GM12878 (cell line): ENCODE results near the gene KEL. TPM values are rescaled to one million over a fixed set of nuclear protein-coding genes. Genes with fewer than 3 reads are reported as not detected.
"Not testable (repeated sequence)": the region's sequence is repeated elsewhere in the genome, so short reads cannot be mapped to it uniquely, and the experiment has no call there.

ENCODE experiments used
- ATAC-seq: fragments of 200-7000 bp; cut with Tn5 transposase; 3 replicates; pipeline ENCODE4 v1.9.1; 2020; ENCODE audit warnings: mild to moderate bottlenecking, moderate library complexity
- BruUV-seq: library from RNA; stranded (reverse); fragments of 400-500 nt; replicated peaks from 2 replicates; lab custom pipeline; 2021; lab: Mats Ljungman, UMichigan
- CTCF ChIA-PET: fragments of 300-600 bp; sonication (Branson Sonifier 250); formaldehyde crosslinking; extraction: SDS; loops from one replicate; lab custom pipeline; 2021; ENCODE audit warnings: inconsistent platforms; lab: Yijun Ruan, JAX
- POLR2A ChIA-PET: fragments of 350-600 bp; formaldehyde crosslinking; extraction: SDS; loops from one replicate; lab custom pipeline; 2021; ENCODE audit warnings: inconsistent platforms; lab: Charles Lee
- RAD21 ChIA-PET: fragments of 300-600 bp; sonication (Branson Sonifier 250); formaldehyde crosslinking; loops from one replicate; lab custom pipeline; 2023; ENCODE audit warnings: antibody characterized with exemption; ENCODE audit not compliant: unreplicated experiment; lab: Charles Lee
- SMC1A ChIA-PET: fragments of 300-600 bp; sonication (Branson Sonifier 250); formaldehyde crosslinking; loops from one replicate; lab custom pipeline; 2023; ENCODE audit not compliant: unreplicated experiment, uncharacterized antibody; lab: Charles Lee
- DNase-seq: peaks from one replicate; pipeline ENCODE4 v3.0.0-alpha.2; 2011; ENCODE audit warnings: low read depth, low spot score
- FAIRE-seq: peaks from 3 replicates; lab custom pipeline; 2011; peaks lifted over from hg19 to GRCh38; lab: Jason Lieb, UNC
- H2AFZ ChIP-seq: 2 replicates; pipeline ENCODE4 v1.6.0; 2011; ENCODE audit warnings: low read depth, low read length, control low read depth; ENCODE audit not compliant: control insufficient read depth
- H3K27ac ChIP-seq: 2 replicates; pipeline ENCODE4 v1.5.1; 2011; ENCODE audit warnings: control low read depth; ENCODE audit not compliant: control insufficient read depth, insufficient read depth
- H3K27me3 ChIP-seq, 2 experiments: replicated peaks in 1 of 2; 2 replicates each; pipeline versions ENCODE4 v1.6.0 to v1.6.1; 2011; ENCODE audit warnings: low read length in 1 of 2; ENCODE audit not compliant: control insufficient read depth in 2 of 2, insufficient read depth in 2 of 2
- H3K36me3 ChIP-seq, 2 experiments: 2 replicates each; pipeline ENCODE4 v1.5.1; 2011; ENCODE audit warnings: low read length in 1 of 2; ENCODE audit not compliant: control insufficient read depth in 2 of 2, insufficient read depth in 2 of 2
- H3K4me1 ChIP-seq: 2 replicates; pipeline ENCODE4 v1.6.1; 2011; ENCODE audit warnings: mild to moderate bottlenecking, low read length, moderate library complexity, mixed read lengths; ENCODE audit not compliant: control insufficient read depth, insufficient read depth
- H3K4me2 ChIP-seq: 2 replicates; pipeline ENCODE4 v1.6.0; 2011; ENCODE audit warnings: control low read depth; ENCODE audit not compliant: control insufficient read depth, insufficient read depth
- H3K4me3 ChIP-seq: fragments of 200-600 bp; sonication (generic); 2 replicates; pipeline ENCODE4 v1.5.1; 2016
- H3K79me2 ChIP-seq: 2 replicates; pipeline ENCODE4 v1.6.0; 2011; ENCODE audit warnings: low read length; ENCODE audit not compliant: control insufficient read depth, insufficient read depth
- H3K9ac ChIP-seq: 2 replicates; pipeline ENCODE4 v1.8.0; 2011; ENCODE audit warnings: low read length, control low read depth, mixed read lengths; ENCODE audit not compliant: control insufficient read depth, insufficient read depth
- H3K9me3 ChIP-seq: replicated peaks from 3 replicates; pipeline ENCODE4 v1.5.1; 2011; ENCODE audit warnings: mild to moderate bottlenecking, low read length; ENCODE audit not compliant: control insufficient read depth, insufficient read depth
- H4K20me1 ChIP-seq: 2 replicates; pipeline ENCODE4 v1.6.0; 2011; ENCODE audit not compliant: control insufficient read depth, insufficient read depth
- ATF2 ChIP-seq: IDR thresholded peaks from 2 replicates; pipeline ENCODE4 v1.6.1; 2012; ENCODE audit warnings: low read length, inconsistent platforms
- CBX5 ChIP-seq: sonication (generic); IDR thresholded peaks from 2 replicates; pipeline ENCODE4 v1.6.1; 2016; ENCODE audit warnings: low read depth, moderate library complexity, mild to moderate bottlenecking, inconsistent platforms
- DPF2 ChIP-seq: fragments of 450-650 bp; IDR thresholded peaks from 2 replicates; pipeline ENCODE4 v1.6.1; 2017; ENCODE audit warnings: mild to moderate bottlenecking
- HDAC2 ChIP-seq: fragments of 200-600 bp; sonication (generic); IDR thresholded peaks from 2 replicates; pipeline ENCODE4 v1.6.1; 2017
- IRF3 ChIP-seq: fragments of 450-650 bp; IDR thresholded peaks from 2 replicates; pipeline ENCODE4 v1.6.1; 2014; ENCODE audit warnings: mild to moderate bottlenecking
- KDM1A ChIP-seq: fragments of 200-600 bp; sonication (generic); IDR thresholded peaks from 2 replicates; pipeline ENCODE4 v1.6.1; 2016; ENCODE audit warnings: borderline replicate concordance
- LARP7 ChIP-seq: fragments of 450-650 bp; IDR thresholded peaks from 2 replicates; pipeline ENCODE4 v1.6.1; 2017; ENCODE audit warnings: mild to moderate bottlenecking
- RAD21 ChIP-seq: IDR thresholded peaks from 2 replicates; pipeline ENCODE4 v1.6.1; 2011; ENCODE audit warnings: mild to moderate bottlenecking, low read depth, low read length, moderate library complexity; ENCODE audit not compliant: insufficient read depth
- SKIL ChIP-seq: fragments of 450-650 bp; IDR thresholded peaks from 2 replicates; pipeline ENCODE4 v1.6.1; 2017; ENCODE audit warnings: mild to moderate bottlenecking, low read depth, inconsistent platforms; ENCODE audit not compliant: poor library complexity, severe bottlenecking
- SMARCA5 ChIP-seq: fragments of 450-650 bp; IDR thresholded peaks from 2 replicates; pipeline ENCODE4 v1.6.1; 2017; ENCODE audit warnings: mild to moderate bottlenecking
- STAT3 ChIP-seq: IDR thresholded peaks from 2 replicates; pipeline ENCODE4 v1.6.1; 2011; ENCODE audit warnings: low read depth, low read length, improper control_type of control experiment
- WRNIP1 ChIP-seq: IDR thresholded peaks from 2 replicates; pipeline ENCODE4 v1.6.1; 2011; ENCODE audit warnings: low read depth, low read length, improper control_type of control experiment, borderline replicate concordance
- ZNF207 ChIP-seq: fragments of 450-650 bp; IDR thresholded peaks from 2 replicates; pipeline ENCODE4 v1.6.1; 2014; ENCODE audit warnings: antibody characterized with exemption, mild to moderate bottlenecking, borderline replicate concordance
- ZZZ3 ChIP-seq: IDR thresholded peaks from 2 replicates; pipeline ENCODE4 v1.6.1; 2011; ENCODE audit warnings: low read depth; ENCODE audit not compliant: control insufficient read depth, insufficient read length
- WGBS: methylation state at CpG from one replicate; pipeline ENCODE4 v1.1.6; 2016; ENCODE audit warnings: low lambda C conversion rate; ENCODE audit not compliant: insufficient replicate concordance, insufficient coverage; ENCODE audit errors: missing lambda C conversion rate; 5-methylcytosine and 5-hydroxymethylcytosine counted together
- in situ Hi-C: fragments of 300-500 bp; cut with MboI; formaldehyde crosslinking; loops from 9 replicates; pipeline ENCODE4 v1.14.3; 2018; ENCODE audit warnings: mixed read lengths
- intact Hi-C: fragments of 100-400 bp; cut with micrococcal nuclease; formaldehyde crosslinking; loops from one replicate; pipeline ENCODE4 v1.14.2; 2022; ENCODE audit not compliant: unreplicated experiment
- polyA plus RNA-seq, 11 experiments: library from polyadenylated mRNA; depleted of rRNA in 4 of 11; unstranded in 6 of 11; stranded (reverse) in 5 of 11; fragments of >200 nt; fragmentation: Nextera tagmentation in 4 of 11; fragmentation: Illumina TruSeq in 1 of 11; extraction: Ambion mirVana in 4 of 11; extraction: Trizol in 1 of 11; gene quantifications; 1 replicate in 1 of 11; 2 replicates in 10 of 11; pipeline versions ENCODE4 v1.2.1 to v1.2.3, GENCODE V29; 2011 to 2016; ENCODE audit warnings: inconsistent platforms in 2 of 11, missing spikeins in 2 of 11, low read depth in 1 of 11
- total RNA-seq, 4 experiments: library from RNA; depleted of rRNA in 3 of 4; stranded (reverse); fragments of >200 nt in 3 of 4; fragmentation: Illumina TruSeq in 1 of 4; extraction: Trizol in 1 of 4; gene quantifications; 2 replicates each; pipeline versions ENCODE4 v1.2.1 to v1.2.3, GENCODE V29; 2013 to 2021

Gene KEL
- total and polyA plus RNA-seq, 10 of the 15 experiments (the other 5 are each of a cell fraction or from before 2014, with no cell fraction given), result 0.10 to 0.73 (median 0.23) TPM; not detected in 2

- TF ChIP-seq SKIL (no peak), HDAC2 (no peak), ZNF207 (no peak), KDM1A (no peak), ZZZ3 (no peak), WRNIP1 (no peak), RAD21 (no peak)
Observed at GRCh38 chr7:142984297-142984696, 22.1 kb upstream of the KEL start (continued).

- BruUV-seq, result no TSS peak
- Histone ChIP-seq H3K4me3 (no peak overlapping the region), H3K4me1 (no peaks in the 10 kb centered on the region), H3K36me3 (no peaks in the 10 kb centered on the region), H2AFZ (no peak overlapping the region), H3K27me3 (no peaks in the 10 kb centered on the region), H4K20me1 (no peaks in the 10 kb centered on the region), H3K9ac (no peak overlapping the region), H3K4me2 (no peak overlapping the region), H3K9me3 (no peaks in the 10 kb centered on the region), H3K79me2 (no peaks in the 10 kb centered on the region), H3K27ac (no peak overlapping the region)
- no peak for FAIRE-seq
- in situ Hi-C loops, result no loop called here
- ChIA-PET RAD21 (interaction anchor here (0.6 kb wide), 1 partner anchor 125 kb away, joined by 4 read pairs; no protein-coding TSS in a partner anchor), POLR2A (no interaction called here), SMC1A (interaction anchor here (0.6 kb wide), 1 partner anchor 8 kb away, joined by 3 read pairs; no protein-coding TSS in a partner anchor), CTCF (interaction anchor here (0.5 to 2.1 kb wide), 4 partner anchors 16 to 397 kb away, joined by 3 to 5 read pairs (median 3); no protein-coding TSS in a partner anchor)
- TF ChIP-seq LARP7, result no peak
- TF ChIP-seq SMARCA5, result no peak
- TF ChIP-seq IRF3, result no peak
- no peak for TF ChIP-seq DPF2
- TF ChIP-seq ATF2, result no peak
- no peak for TF ChIP-seq CBX5
- TF ChIP-seq STAT3, result no peak
- intact Hi-C loops, result no loop called here
- peak; percentile 26; the same call in 1 of the 3 replicates for ATAC-seq
- WGBS, result 0% methylated on average over 1 of the region's 1 CpG
- DNase-seq, result no peak
Observed at GRCh38 chr7:142983825-142984224, 21.7 kb upstream of the KEL start.

GRCh38 chr7:142978402-142978801 lies 16.2 kb upstream of the KEL start:
- H3K4me2 ChIP-seq, in situ Hi-C loops, H3K9ac ChIP-seq, intact Hi-C loops, FAIRE-seq, DNase-seq, POLR2A ChIA-PET, H3K9me3 ChIP-seq, H3K27ac ChIP-seq, H3K27me3 ChIP-seq, H3K79me2 ChIP-seq, CTCF ChIA-PET, RAD21 ChIA-PET, H2AFZ ChIP-seq, SMC1A ChIA-PET, H3K4me1 ChIP-seq, H4K20me1 ChIP-seq, H3K4me3 ChIP-seq, ATAC-seq, H3K36me3 ChIP-seq, BruUV-seq: not testable (repeated sequence)
- 42% methylated on average over 4 of the region's 4 CpGs for WGBS
